Measurements from ENCODE around the gene VEPH1. TPM values are rescaled to one million over a fixed set of nuclear protein-coding genes. Genes with fewer than 3 reads are reported as not detected.

Gene VEPH1
- total RNA-seq, 1 donor from 2014 or later, result 2.7 TPM

- intact Hi-C loops (cut with DNase I), result no loop called here
- Histone ChIP-seq H3K27ac (no peak overlapping the region), H3K27me3 (no peaks in the 10 kb centered on the region), H3K4me1 (no peaks in the 10 kb centered on the region), H3K36me3 (no peaks in the 10 kb centered on the region), H3K4me3 (no peak overlapping the region), H3K9me3 (no peaks in the 10 kb centered on the region)
- TF ChIP-seq CTCF (IDR thresholded peaks at IDR 0.05) (no peak), POLR2AphosphoS5 (IDR thresholded peaks at IDR 0.05; ENCODE audit: insufficient read depth in 1 of 2, low read depth in 1 of 2) (no peak), POLR2A (IDR thresholded peaks at IDR 0.05) (no peak)
- DNase-seq (ENCODE audit: extremely low spot score in 2 of 2), result no peak
Observed at GRCh38 chr3:157523814-157524213, 20.6 kb upstream of the VEPH1 start.

GRCh38 chr3:157522648-157523047 lies 19.4 kb upstream of the VEPH1 start:
- Histone ChIP-seq H3K4me1 (no peaks in the 10 kb centered on the region), H3K36me3 (no peaks in the 10 kb centered on the region)
- TF ChIP-seq POLR2AphosphoS5 (IDR thresholded peaks at IDR 0.05; ENCODE audit: insufficient read depth in 1 of 2, low read depth in 1 of 2) (no peak), POLR2A (IDR thresholded peaks at IDR 0.05) (no peak), CTCF (IDR thresholded peaks at IDR 0.05) (no peak)

GRCh38 chr3:157520485-157521150 lies 17.4 kb upstream of the VEPH1 start:
- no peak for DNase-seq (ENCODE audit: extremely low spot score in 2 of 2)
- no peaks in the 10 kb centered on the region for H3K27me3 ChIP-seq
- H3K4me3 ChIP-seq, result no peak overlapping the region
- intact Hi-C loops (cut with DNase I), result no loop called here
- TF ChIP-seq POLR2AphosphoS5 (IDR thresholded peaks at IDR 0.05; ENCODE audit: insufficient read depth in 1 of 2, low read depth in 1 of 2), result peak; percentile 36 to 44
- no peak for TF ChIP-seq POLR2A (IDR thresholded peaks at IDR 0.05)
- no peaks in the 10 kb centered on the region for H3K9me3 ChIP-seq
- no peaks in the 10 kb centered on the region for H3K36me3 ChIP-seq
- no peak overlapping the region for H3K27ac ChIP-seq
- no peaks in the 10 kb centered on the region for H3K4me1 ChIP-seq

More at GRCh38 chr3:157522648-157523047, 19.4 kb upstream of the VEPH1 start:
- H3K9me3 ChIP-seq, result no peaks in the 10 kb centered on the region
- no peak overlapping the region for H3K27ac ChIP-seq
- DNase-seq (ENCODE audit: extremely low spot score in 2 of 2), result no peak
- H3K27me3 ChIP-seq, result no peaks in the 10 kb centered on the region
- intact Hi-C loops (cut with DNase I), result no loop called here
- no peak overlapping the region for H3K4me3 ChIP-seq

- intact Hi-C loops (cut with DNase I), result no loop called here
- Histone ChIP-seq H3K9me3 (no peaks in the 10 kb centered on the region), H3K4me3 (no peak overlapping the region), H3K36me3 (no peaks in the 10 kb centered on the region), H3K27me3 (no peaks in the 10 kb centered on the region), H3K4me1 (no peaks in the 10 kb centered on the region), H3K27ac (no peak overlapping the region)
- TF ChIP-seq POLR2AphosphoS5 (IDR thresholded peaks at IDR 0.05; ENCODE audit: insufficient read depth in 1 of 2, low read depth in 1 of 2) (no peak), POLR2A (IDR thresholded peaks at IDR 0.05) (no peak), CTCF (IDR thresholded peaks at IDR 0.05) (no peak)
- no peak for DNase-seq (ENCODE audit: extremely low spot score in 2 of 2)
Observed at GRCh38 chr3:157518881-157519280, 15.7 kb upstream of the VEPH1 start.

GRCh38 chr3:157516928-157517327 lies 13.7 kb upstream of the VEPH1 start:
- DNase-seq (ENCODE audit: extremely low spot score in 2 of 2), result no peak
- TF ChIP-seq POLR2A (IDR thresholded peaks at IDR 0.05) (no peak), CTCF (IDR thresholded peaks at IDR 0.05) (no peak), POLR2AphosphoS5 (IDR thresholded peaks at IDR 0.05; ENCODE audit: insufficient read depth in 1 of 2, low read depth in 1 of 2) (no peak)
- no peaks in the 10 kb centered on the region for H3K4me1 ChIP-seq

More at GRCh38 chr3:157516928-157517327, 13.7 kb upstream of the VEPH1 start:
- Histone ChIP-seq H3K36me3 (no peaks in the 10 kb centered on the region), H3K9me3 (no peaks in the 10 kb centered on the region), H3K27me3 (no peaks in the 10 kb centered on the region), H3K4me3 (no peak overlapping the region), H3K27ac (no peak overlapping the region)
- intact Hi-C loops (cut with DNase I), result no loop called here
